Measurements from ENCODE around the gene AGPAT4. TPM values are rescaled to one million over a fixed set of nuclear protein-coding genes. Genes with fewer than 3 reads are reported as not detected.
A peak's percentile ranks its signal among the peaks of the same experiment; 100 is the strongest.

AGPAT4 gene
- total RNA-seq, 1 experiment from 2014 or later = 12.0 TPM

DNA sequence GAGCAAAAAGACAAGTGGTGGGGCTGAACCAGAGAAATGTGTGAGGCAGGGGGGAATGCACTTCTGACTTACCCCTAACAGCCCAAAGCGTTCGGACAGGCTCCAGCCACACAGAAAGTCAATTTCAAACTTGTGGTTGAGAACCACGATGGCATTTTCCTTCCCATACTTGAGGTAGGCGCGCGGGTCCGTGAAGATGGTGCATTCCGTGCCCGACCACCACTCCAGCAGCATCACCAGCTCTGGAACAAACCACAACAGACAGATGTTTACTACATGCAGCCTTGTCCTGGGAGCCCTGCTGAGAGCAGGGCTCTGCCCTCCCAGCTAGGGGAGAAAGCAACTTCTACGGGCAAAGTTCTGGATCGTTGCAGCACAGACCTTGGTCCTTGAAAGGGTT, 107.7 kb downstream of the AGPAT4 start:
- no peak for DNase-seq (ENCODE audit: low read depth)

GRCh38 chr6:161164182-161164625, 109.7 kb downstream of the AGPAT4 start:
- DNase-seq (ENCODE audit: low read depth) = no peak

GRCh38 chr6:161163466-161164181, 110.2 kb downstream of the AGPAT4 start:
- no peak for DNase-seq (ENCODE audit: low read depth)

DNA sequence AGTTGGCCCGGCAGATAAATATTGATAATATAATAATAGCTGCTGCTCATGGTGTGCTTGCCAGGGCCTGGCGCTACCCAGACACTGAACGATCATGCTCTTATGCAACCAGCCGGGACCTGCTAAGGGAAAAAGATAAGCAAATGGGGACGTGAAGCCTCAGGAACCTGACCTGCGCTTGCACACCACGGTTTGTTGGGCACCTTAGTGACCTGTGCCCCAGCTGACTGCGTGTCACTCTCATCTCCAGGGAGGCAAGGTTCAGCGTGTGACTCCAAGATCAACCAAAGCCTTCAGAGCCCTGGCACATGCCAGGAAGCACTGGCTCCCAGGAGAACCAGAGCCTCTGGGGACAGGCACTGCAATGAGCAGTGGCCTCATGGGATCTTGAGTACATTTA, 111.1 kb downstream of the AGPAT4 start:
- DNase-seq (ENCODE audit: low read depth) = no peak

GRCh38 chr6:161161889-161162624, 111.8 kb downstream of the AGPAT4 start:
- peak; percentile 71 for DNase-seq (ENCODE audit: low read depth)

DNA sequence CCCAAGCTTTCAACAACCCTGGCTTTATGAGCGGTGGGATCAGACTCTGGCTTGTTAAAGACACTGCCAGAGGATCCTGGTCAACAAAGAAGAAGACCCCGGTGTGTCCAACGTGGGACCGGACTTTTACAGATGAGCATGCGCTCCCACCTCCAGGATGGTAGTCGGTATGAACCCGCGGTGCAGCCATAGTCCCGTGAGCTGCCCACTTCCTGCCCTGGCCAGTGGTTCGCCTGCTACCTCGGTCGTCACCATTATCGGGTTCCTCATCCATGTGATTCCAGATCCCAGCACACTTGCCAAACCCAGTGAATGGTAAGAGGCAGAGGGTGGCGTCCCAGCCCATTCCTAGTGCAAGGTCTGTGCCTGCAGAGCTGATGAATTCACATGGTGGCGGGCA, 112.7 kb downstream of the AGPAT4 start:
- no peak for DNase-seq (ENCODE audit: low read depth)

- DNase-seq (ENCODE audit: low read depth) = no peak
These were observed 119.0 kb downstream of the AGPAT4 start for GRCh38 chr6:161154796-161155335.

- DNase-seq (ENCODE audit: low read depth) = no peak
These were observed 120.1 kb downstream of the AGPAT4 start for GRCh38 chr6:161153725-161154124.

DNA sequence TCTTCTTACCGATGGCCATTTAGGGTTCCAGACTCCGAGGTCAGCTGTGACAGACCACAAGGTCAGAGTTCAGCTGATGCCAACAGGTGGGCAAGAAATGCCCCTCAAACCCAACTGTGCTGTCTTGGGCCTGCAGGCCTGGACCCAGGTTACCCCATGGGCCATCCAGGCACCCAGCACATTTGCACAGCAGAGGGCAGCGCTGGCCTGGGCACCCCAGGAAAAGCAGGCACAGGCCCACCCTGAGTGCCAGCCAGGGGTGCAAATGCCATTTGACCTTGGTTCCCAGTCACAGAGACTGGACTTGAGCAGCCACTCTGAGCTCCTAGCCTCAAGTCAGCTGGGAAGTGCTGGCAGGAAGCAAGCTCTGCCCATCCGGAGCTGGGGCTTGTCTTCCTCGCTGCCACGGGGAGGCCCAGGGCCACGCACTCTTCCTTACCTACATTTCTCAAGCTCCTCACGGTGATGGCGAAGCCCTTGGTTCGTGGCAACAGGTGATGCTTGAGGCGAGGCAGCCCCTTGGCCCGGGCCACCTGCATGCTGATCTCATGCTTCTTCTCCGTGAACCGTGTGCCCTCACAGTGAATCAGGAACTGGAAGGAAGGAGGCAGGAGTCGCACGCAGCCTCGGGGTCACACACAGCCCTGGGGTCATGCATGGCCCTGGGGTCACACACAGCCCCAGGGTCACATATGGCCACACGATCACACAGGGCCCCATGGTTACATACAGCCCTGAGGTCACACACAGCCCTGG, 120.8 kb downstream of the AGPAT4 start:
- DNase-seq (ENCODE audit: low read depth) = peak; percentile 25

- DNase-seq (ENCODE audit: low read depth) = no peak
These were observed 121.4 kb downstream of the AGPAT4 start for GRCh38 chr6:161152527-161152862.

DNA sequence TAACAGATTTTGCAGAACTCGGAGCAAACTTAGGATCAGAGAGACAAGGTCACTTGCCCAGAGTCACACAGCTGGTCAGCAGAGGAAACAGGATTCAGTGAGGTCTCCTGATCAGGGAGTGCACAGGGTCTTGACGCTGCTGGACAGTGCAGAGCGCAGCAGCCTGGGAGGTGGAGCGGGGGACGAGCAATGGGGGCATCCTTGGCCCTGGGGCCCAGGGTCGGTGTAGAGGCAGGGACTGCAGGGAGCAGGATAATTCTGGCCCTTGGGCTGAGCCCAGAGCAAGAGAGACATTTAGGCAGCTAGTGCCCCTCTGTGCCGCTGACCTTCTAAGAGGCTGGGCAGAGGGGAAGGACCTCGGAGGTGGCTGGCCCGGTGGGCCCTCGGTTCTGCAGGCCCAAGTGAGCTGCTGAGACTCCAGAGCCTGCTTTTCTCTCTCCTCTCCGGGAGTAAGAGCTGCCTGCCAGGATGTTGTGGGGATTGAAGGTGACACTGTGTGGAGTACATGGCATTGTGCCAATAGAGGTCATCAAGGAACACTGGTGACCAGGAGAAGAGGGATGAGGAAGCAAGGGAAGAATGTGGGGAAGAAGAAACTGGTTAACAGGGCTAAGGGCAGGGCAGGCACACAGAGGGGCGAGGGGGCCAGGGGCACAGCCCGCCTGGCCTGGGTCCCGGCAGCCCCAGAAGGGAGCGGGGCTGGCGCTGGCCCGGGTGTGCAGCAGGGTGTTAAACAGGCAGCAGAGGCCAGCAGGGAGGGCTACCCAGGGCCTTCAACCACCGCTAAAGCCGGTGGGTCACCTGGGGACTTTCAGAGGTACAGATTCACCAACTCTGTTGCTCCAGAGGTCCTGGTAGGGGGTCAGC, 122.0 kb downstream of the AGPAT4 start:
- peak; percentile 29 for DNase-seq (ENCODE audit: low read depth)

GRCh38 chr6:161151059-161151645, 122.7 kb downstream of the AGPAT4 start:
- DNase-seq (ENCODE audit: low read depth) = no peak

- no peak for DNase-seq (ENCODE audit: low read depth)
These were observed 123.3 kb downstream of the AGPAT4 start for GRCh38 chr6:161150566-161150965.

- DNase-seq (ENCODE audit: low read depth) = no peak
These were observed 123.7 kb downstream of the AGPAT4 start for GRCh38 chr6:161150136-161150535.

- DNase-seq (ENCODE audit: low read depth) = no peak
These were observed 130.0 kb downstream of the AGPAT4 start for GRCh38 chr6:161143663-161144430.

DNA sequence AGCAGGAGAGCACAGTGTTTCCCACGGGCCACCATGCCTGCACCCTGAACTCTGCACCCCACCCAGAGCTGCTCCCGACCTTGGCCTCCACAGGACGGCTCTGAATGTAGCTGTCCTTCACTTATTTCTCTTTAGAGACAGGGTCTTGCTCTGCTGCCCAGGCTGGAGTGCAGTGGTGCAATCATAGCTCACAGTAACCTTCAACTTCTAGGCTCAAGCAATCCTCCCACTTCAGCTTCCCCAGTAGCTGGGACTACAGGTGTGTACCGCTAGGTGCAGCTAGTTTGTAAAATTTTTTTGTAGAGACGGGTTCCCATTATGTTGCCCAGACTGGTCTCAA, 130.9 kb downstream of the AGPAT4 start:
- DNase-seq (ENCODE audit: low read depth) = no peak

- DNase-seq (ENCODE audit: low read depth) = no peak
These were observed 132.7 kb downstream of the AGPAT4 start for GRCh38 chr6:161141173-161141572.

GRCh38 chr6:161140554-161140875, 133.3 kb downstream of the AGPAT4 start:
- no peak for DNase-seq (ENCODE audit: low read depth)

DNA sequence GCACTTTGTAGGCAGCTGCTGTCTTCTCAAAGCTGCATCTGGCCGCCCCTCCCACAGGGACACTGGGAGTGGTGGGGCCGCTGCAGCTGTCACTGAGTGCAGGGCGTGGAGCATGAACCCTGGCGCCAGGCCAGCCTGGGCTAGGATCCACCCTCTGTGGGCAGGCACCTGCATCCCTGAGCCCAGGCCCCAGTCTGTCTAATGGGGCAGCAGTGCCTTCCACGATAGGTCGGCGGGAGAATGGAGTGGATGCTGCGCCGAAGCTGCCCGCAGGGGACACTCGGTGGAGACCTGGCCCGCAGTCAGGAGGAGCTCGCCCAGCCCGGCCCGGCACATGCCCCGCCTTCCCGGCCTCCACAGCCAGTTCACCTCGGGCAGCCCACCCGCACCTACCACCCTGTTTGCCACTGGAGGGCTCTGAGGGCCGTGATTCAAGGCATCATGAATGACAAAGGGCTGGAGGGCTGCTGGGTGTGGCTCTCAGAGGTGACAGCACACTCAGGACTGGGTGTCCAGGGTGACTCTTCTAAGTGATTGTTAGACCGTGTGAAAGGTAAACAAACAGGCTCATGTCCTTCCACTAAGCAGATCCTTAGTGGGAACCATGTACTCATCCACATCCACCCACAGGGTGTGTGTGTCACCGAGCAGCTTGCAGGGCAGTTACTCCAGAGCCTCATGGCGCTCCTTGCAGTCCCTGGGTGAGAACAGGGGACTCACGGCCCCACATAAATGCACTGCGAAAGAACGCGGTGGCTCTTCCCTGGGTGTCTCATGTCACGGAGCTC, 133.9 kb downstream of the AGPAT4 start:
- no peak for DNase-seq (ENCODE audit: low read depth)

DNA sequence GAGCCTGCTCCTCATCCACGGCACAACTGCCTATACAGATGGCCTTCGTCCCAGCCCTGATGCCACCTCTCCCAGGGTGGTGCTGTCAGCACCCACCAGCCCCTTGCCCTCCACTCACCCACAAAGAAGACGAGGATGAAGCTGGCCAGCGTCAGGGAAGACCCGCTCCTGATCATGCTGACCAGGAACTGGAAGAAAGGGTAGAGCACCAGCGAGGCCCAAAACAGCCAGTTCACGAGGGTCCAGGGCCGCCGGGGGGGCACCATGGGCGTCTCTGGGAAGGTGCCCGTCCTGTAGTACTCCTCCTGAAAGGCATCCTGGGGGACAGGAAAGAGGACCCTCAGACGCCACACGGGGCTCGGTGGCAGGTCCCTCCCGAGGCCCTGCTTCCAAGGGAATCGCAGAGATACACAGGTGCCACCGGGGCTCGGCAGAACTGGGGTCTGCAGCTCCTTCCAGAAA, 134.5 kb downstream of the AGPAT4 start:
- no peak for DNase-seq (ENCODE audit: low read depth)
